GM23248 (cell line): Measurements from ENCODE around the gene DOK6.

Experiments used
- EZH2 ChIP-seq: fragments of 200-600 bp; sonication (generic); IDR thresholded peaks from 2 replicates; pipeline ENCODE4 v1.6.1; 2018; ENCODE audit warnings: antibody characterized with exemption, mild to moderate bottlenecking; ENCODE audit not compliant: insufficient read depth, poor library complexity, severe bottlenecking
- EZH2phosphoT487 ChIP-seq: fragments of 200-600 bp; sonication (generic); IDR thresholded peaks from 2 replicates; pipeline ENCODE4 v1.6.1; 2018; ENCODE audit warnings: antibody characterized with exemption, moderate library complexity, mild to moderate bottlenecking, low read depth; ENCODE audit not compliant: insufficient read depth

- TF ChIP-seq EZH2: no peak
- TF ChIP-seq EZH2phosphoT487: no peak
Observed at GRCh38 chr18:69757733-69758132, 357.0 kb downstream of the DOK6 start.
